Fibroblast of skin of left biceps (primary cell): ENCODE measurements around the gene TM2D1.
"Not testable (repeated sequence)": the region's sequence is repeated elsewhere in the genome, so short reads cannot be mapped to it uniquely, and the experiment has no call there.

Source experiments
- DNase-seq, 2 experiments: peaks; one replicate each; pipeline ENCODE4 v3.0.0-alpha.2; 2013; ENCODE audit warnings: low read depth in 2 of 2

The TM2D1 gene

GRCh38 chr1:61718996-61719663 is 5.8 kb downstream of the TM2D1 start:
- not testable (repeated sequence) for DNase-seq

- no peak for DNase-seq
Observed at GRCh38 chr1:61711969-61712368, 13.0 kb downstream of the TM2D1 start.

GRCh38 chr1:61711257-61711656 is 13.7 kb downstream of the TM2D1 start:
- not testable (repeated sequence) for DNase-seq

- DNase-seq: no peak
Observed at GRCh38 chr1:61709908-61710289, 15.0 kb downstream of the TM2D1 start.

- DNase-seq: no peak
Observed at GRCh38 chr1:61708953-61709907, 15.7 kb downstream of the TM2D1 start.

- DNase-seq: no peak
Observed at GRCh38 chr1:61699911-61700851, 24.8 kb downstream of the TM2D1 start.

- no peak for DNase-seq
Observed at GRCh38 chr1:61692155-61692800, 32.7 kb downstream of the TM2D1 start.

- no peak for DNase-seq
Observed at GRCh38 chr1:61687901-61688300, 37.0 kb downstream of the TM2D1 start.

- DNase-seq: no peak
Observed at GRCh38 chr1:61682891-61683290, 42.0 kb downstream of the TM2D1 start.

GRCh38 chr1:61680500-61680899 is 44.4 kb downstream of the TM2D1 start:
- DNase-seq: no peak

- not testable (repeated sequence) for DNase-seq
Observed at GRCh38 chr1:61676881-61677280, 48.1 kb downstream of the TM2D1 start.

GRCh38 chr1:61674221-61674620 is 50.7 kb downstream of the TM2D1 start:
- no peak for DNase-seq

GRCh38 chr1:61672376-61672775 is 52.6 kb downstream of the TM2D1 start:
- DNase-seq: no peak

GRCh38 chr1:61670445-61670844 is 54.5 kb downstream of the TM2D1 start:
- no peak for DNase-seq

- no peak for DNase-seq
Observed at GRCh38 chr1:61670016-61670415, 54.9 kb downstream of the TM2D1 start.

GRCh38 chr1:61659061-61659460 is 65.9 kb downstream of the TM2D1 start:
- no peak for DNase-seq

GRCh38 chr1:61655453-61655852 is 69.5 kb downstream of the TM2D1 start:
- DNase-seq: no peak

GRCh38 chr1:61654067-61654466 is 70.9 kb downstream of the TM2D1 start:
- no peak for DNase-seq

- no peak for DNase-seq
Observed at GRCh38 chr1:61648983-61649742, 75.8 kb downstream of the TM2D1 start.

GRCh38 chr1:61647142-61647541 is 77.8 kb downstream of the TM2D1 start:
- no peak for DNase-seq

GRCh38 chr1:61645476-61645875 is 79.5 kb downstream of the TM2D1 start:
- no peak for DNase-seq
